Ovary (tissue), 9 donors: Measurements from ENCODE around the gene KRT39. TPM values are rescaled to one million over a fixed set of nuclear protein-coding genes. Genes with fewer than 3 reads are reported as not detected.

Experiments used
- DNase-seq, 5 donors: peaks; one replicate each; pipeline ENCODE4 v3.0.0-alpha.2; 2019 to 2020
- H3K27ac ChIP-seq, 2 donors: fragments of 200-600 bp; one replicate each; pipeline versions ENCODE4 v1.5.1 to v1.8.0; 2019 to 2022
- H3K27me3 ChIP-seq: fragments of 200-600 bp; one replicate; pipeline ENCODE4 v1.8.0; 2022
- H3K36me3 ChIP-seq: fragments of 200-600 bp; sonication (generic); one replicate; pipeline ENCODE4 v1.5.1; 2019
- H3K4me1 ChIP-seq: one replicate; pipeline ENCODE4 v1.8.1; 2013; ENCODE audit warnings: mild to moderate bottlenecking, moderate library complexity; ENCODE audit not compliant: insufficient read depth
- H3K4me3 ChIP-seq: fragments of 200-600 bp; sonication (generic); one replicate; pipeline ENCODE4 v1.5.1; 2017
- H3K9me3 ChIP-seq, 2 donors: fragments of 200-600 bp in 1 of 2; sonication (generic) in 1 of 2; one replicate each; pipeline versions ENCODE4 v1.5.1 to v1.8.1; 2013 to 2019; ENCODE audit warnings: mild to moderate bottlenecking in 1 of 2, moderate library complexity in 1 of 2
- EP300 ChIP-seq: sonication (generic); formaldehyde crosslinking; IDR thresholded peaks from one replicate; pipeline ENCODE4 v1.6.1; 2017; ENCODE audit warnings: antibody characterized with exemption
- POLR2A ChIP-seq: fragments of 450-650 bp; IDR thresholded peaks from one replicate; pipeline ENCODE4 v1.6.1; 2017; ENCODE audit warnings: antibody characterized with exemption, mild to moderate bottlenecking, moderate library complexity
- WGBS, 3 donors: extraction: QIAGEN DNeasy Blood & Tissue Kit in 1 of 3; methylation state at CpG; one replicate each; pipeline versions ENCODE4 v1.1.5 to v1.1.7; 2013 to 2017; 5-methylcytosine and 5-hydroxymethylcytosine counted together
- intact Hi-C, 4 donors: fragments of 100-400 bp; cut with DNase I; formaldehyde crosslinking; loops; one replicate each; pipeline versions ENCODE4 v1.11.0 to v1.15.1; 2022 to 2023
- polyA plus RNA-seq, 2 donors: library from polyadenylated mRNA; stranded (reverse); fragments of 200-250 nt in 1 of 2; fragments of 350-450 nt in 1 of 2; fragmentation: Illumina TruSeq in 1 of 2; extraction: RNeasy Lipid Tissue Mini Kit (QIAGEN cat#74804) in 1 of 2; gene quantifications; one replicate each; pipeline ENCODE4 v1.2.3, GENCODE V29; 2013 to 2014
- total RNA-seq, 7 donors: library from RNA; depleted of rRNA in 2 of 7; stranded (reverse); fragments of >200 nt in 2 of 7; fragmentation: NEBNext Ultra II Directional in 3 of 7; extraction: Animal tissue kit (Norgen Biotek cat#: 25700) in 3 of 7; gene quantifications; one replicate each; pipeline versions ENCODE4 v1.1.0 to v1.2.4, GENCODE V29; 2016 to 2023
- TF ChIP-seq, protein P1 (sequence below), 3 donors: fragments of 450-650 bp in 2 of 3; fragments of 200-600 bp in 1 of 3; IDR thresholded peaks; one replicate each; pipeline versions ENCODE4 v1.5.1 to v1.8.0; 2016 to 2022; ENCODE audit warnings: antibody characterized with exemption in 3 of 3, mild to moderate bottlenecking in 1 of 3
- donor health status: DM: no; HTN: no; CAD: no; lungs with moderate emphysema.
- donor health status: DM: no; HTN: no; CAD: no.
- donor health status: Bipolar disorder and iron deficiency.
- donor health status: DM: yes; HTN: yes; CAD: no.
- donor health status: DM: no; HTN: no; CAD: no.
- donor health status: DM: yes; HTN: yes; CAD: no.

KRT39 gene
- total and polyA plus RNA-seq, 9 donors: 0.69 TPM; not detected in 8

- intact Hi-C loops: no loop called here
- no peak for DNase-seq
- WGBS, 3 donors: 43 to 47% (median 43%) methylated on average over 9 of the region's 9 CpGs
- Histone ChIP-seq H3K4me1 (no peaks in the 10 kb centered on the region), H3K9me3 (no peaks in the 10 kb centered on the region), H3K36me3 (no peaks in the 10 kb centered on the region), H3K27ac (no peak within 1 kb of the TSS), H3K27me3 (no peaks in the 10 kb centered on the region), H3K4me3 (no peak within 1 kb of the TSS)
- TF ChIP-seq POLR2A (no peak), EP300 (no peak)
- TF ChIP-seq, protein P1, sequence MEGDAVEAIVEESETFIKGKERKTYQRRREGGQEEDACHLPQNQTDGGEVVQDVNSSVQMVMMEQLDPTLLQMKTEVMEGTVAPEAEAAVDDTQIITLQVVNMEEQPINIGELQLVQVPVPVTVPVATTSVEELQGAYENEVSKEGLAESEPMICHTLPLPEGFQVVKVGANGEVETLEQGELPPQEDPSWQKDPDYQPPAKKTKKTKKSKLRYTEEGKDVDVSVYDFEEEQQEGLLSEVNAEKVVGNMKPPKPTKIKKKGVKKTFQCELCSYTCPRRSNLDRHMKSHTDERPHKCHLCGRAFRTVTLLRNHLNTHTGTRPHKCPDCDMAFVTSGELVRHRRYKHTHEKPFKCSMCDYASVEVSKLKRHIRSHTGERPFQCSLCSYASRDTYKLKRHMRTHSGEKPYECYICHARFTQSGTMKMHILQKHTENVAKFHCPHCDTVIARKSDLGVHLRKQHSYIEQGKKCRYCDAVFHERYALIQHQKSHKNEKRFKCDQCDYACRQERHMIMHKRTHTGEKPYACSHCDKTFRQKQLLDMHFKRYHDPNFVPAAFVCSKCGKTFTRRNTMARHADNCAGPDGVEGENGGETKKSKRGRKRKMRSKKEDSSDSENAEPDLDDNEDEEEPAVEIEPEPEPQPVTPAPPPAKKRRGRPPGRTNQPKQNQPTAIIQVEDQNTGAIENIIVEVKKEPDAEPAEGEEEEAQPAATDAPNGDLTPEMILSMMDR (IDR thresholded peaks at IDR 0.05): no peak
Observed at GRCh38 chr17:40937384-40937819, 29.3 kb downstream of the KRT39 start, which contains the start of gene KRT23. Gene KRT23, minus strand, starts transcription at chr17:40937646. Its CDS starts 1,043 bp downstream, at chr17:40936603.

- no peak overlapping the region for H3K4me3 ChIP-seq
- H3K27ac ChIP-seq: no peak overlapping the region
- DNase-seq: no peak
- intact Hi-C loops: no loop called here
- H3K4me1 ChIP-seq: no peaks in the 10 kb centered on the region
- H3K36me3 ChIP-seq: no peaks in the 10 kb centered on the region
- TF ChIP-seq EP300 (no peak), POLR2A (no peak)
- TF ChIP-seq, protein P1 (IDR thresholded peaks at IDR 0.05): no peak
- H3K9me3 ChIP-seq: no peaks in the 10 kb centered on the region
- WGBS, 3 donors: 77 to 89% (median 85%) methylated on average over 5 of the region's 5 CpGs
- no peaks in the 10 kb centered on the region for H3K27me3 ChIP-seq
Observed at GRCh38 chr17:40936976-40937375, 29.8 kb downstream of the KRT39 start.

- DNase-seq: no peak
- intact Hi-C loops: no loop called here
- Histone ChIP-seq H3K27ac (no peak overlapping the region), H3K4me3 (no peak overlapping the region), H3K36me3 (no peaks in the 10 kb centered on the region), H3K4me1 (no peaks in the 10 kb centered on the region), H3K27me3 (no peaks in the 10 kb centered on the region), H3K9me3 (no peaks in the 10 kb centered on the region)
- TF ChIP-seq EP300 (no peak), POLR2A (no peak)
- TF ChIP-seq, protein P1 (IDR thresholded peaks at IDR 0.05): no peak
- 92 to 97% (median 92%) methylated on average over 15 to 19 of the region's 19 CpGs for WGBS, 3 donors
Observed at GRCh38 chr17:40936437-40936971, 30.2 kb downstream of the KRT39 start.

DNA sequence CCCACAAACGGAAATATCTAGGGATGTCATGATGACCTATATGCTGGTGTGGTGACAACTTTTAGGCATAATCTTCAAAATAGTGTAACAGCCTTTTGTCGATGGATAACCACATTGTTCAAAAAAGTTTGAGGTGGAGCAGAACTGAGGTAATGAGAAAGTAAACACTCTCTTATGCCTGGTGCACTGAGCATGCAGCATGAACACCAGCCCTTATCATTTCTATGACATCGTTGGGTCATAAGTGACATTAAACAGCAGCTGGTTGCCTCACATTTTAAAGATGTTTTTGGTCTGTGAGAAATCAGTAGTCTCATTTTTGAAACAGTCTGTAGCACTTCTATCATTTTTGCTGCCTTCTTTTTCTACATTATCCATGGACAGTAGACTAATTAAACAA is 31.1 kb downstream of the KRT39 start:
- H3K27me3 ChIP-seq: no peaks in the 10 kb centered on the region
- no peaks in the 10 kb centered on the region for H3K36me3 ChIP-seq
- no peak overlapping the region for H3K27ac ChIP-seq
- WGBS, 3 donors: 35 to 62% (median 36%) methylated on average over 3 of the region's 3 CpGs
- no peak for DNase-seq
- no peaks in the 10 kb centered on the region for H3K4me1 ChIP-seq
- no peak for TF ChIP-seq EP300
- no peak for TF ChIP-seq POLR2A
- TF ChIP-seq, protein P1 (IDR thresholded peaks at IDR 0.05): no peak
- H3K9me3 ChIP-seq: no peaks in the 10 kb centered on the region
- intact Hi-C loops: no loop called here
- H3K4me3 ChIP-seq: no peak overlapping the region
